Upper lobe of right lung (tissue), 1 donor: Measurements from ENCODE around the gene EED. TPM values are rescaled to one million over a fixed set of nuclear protein-coding genes. Genes with fewer than 3 reads are reported as not detected.
"Not testable (repeated sequence)": the region's sequence is repeated elsewhere in the genome, so short reads cannot be mapped to it uniquely, and the experiment has no call there.

Experiments
- ATAC-seq: fragments of 200-7000 bp; cut with Tn5 transposase; one replicate; pipeline ENCODE4 v1.9.1; 2020; ENCODE audit warnings: mild to moderate bottlenecking, moderate library complexity
- DNase-seq: peaks from one replicate; pipeline ENCODE4 v3.0.0-alpha.2; 2020
- H3K27ac ChIP-seq: fragments of 200-600 bp; one replicate; pipeline ENCODE4 v1.8.0; 2022
- H3K27me3 ChIP-seq: fragments of 200-600 bp; one replicate; pipeline ENCODE4 v1.8.0; 2022; ENCODE audit warnings: mild to moderate bottlenecking
- H3K36me3 ChIP-seq: fragments of 200-600 bp; one replicate; pipeline ENCODE4 v1.8.0; 2022
- H3K4me1 ChIP-seq: fragments of 200-600 bp; one replicate; pipeline ENCODE4 v1.8.0; 2022
- H3K4me3 ChIP-seq: fragments of 200-600 bp; one replicate; pipeline ENCODE4 v1.8.0; 2022; ENCODE audit warnings: mild to moderate bottlenecking
- H3K9me3 ChIP-seq: fragments of 200-600 bp; one replicate; pipeline ENCODE4 v1.8.0; 2022
- CTCF ChIP-seq: fragments of 200-600 bp; IDR thresholded peaks from one replicate; pipeline ENCODE4 v1.8.0; 2022; ENCODE audit warnings: antibody characterized with exemption
- intact Hi-C: fragments of 100-400 bp; cut with DNase I; formaldehyde crosslinking; loops from one replicate; pipeline ENCODE4 v1.11.0; 2022
- total RNA-seq: library from RNA; stranded (reverse); fragmentation: NEBNext Ultra II Directional; extraction: Animal tissue kit (Norgen Biotek cat#: 25700); gene quantifications from one replicate; pipeline ENCODE4 v1.2.1, GENCODE V29; 2021
- donor health status: DM: no; HTN: yes; CAD: no; lungs with severe emphysema.

The EED gene
- total RNA-seq, 1 donor from 2014 or later: 21.3 TPM

- DNase-seq: no peak
- no peak for ATAC-seq
- Histone ChIP-seq H3K27ac (no peak overlapping the region), H3K4me1 (peaks cover 10% of the 10 kb centered on the region), H3K4me3 (peak overlapping the region; percentile 69), H3K36me3 (no peaks in the 10 kb centered on the region), H3K27me3 (no peaks in the 10 kb centered on the region), H3K9me3 (no peaks in the 10 kb centered on the region)
- intact Hi-C loops: no loop called here
- no peak for TF ChIP-seq CTCF
Measured at GRCh38 chr11:86301742-86302091, 57.2 kb downstream of the EED start.

- no peak for TF ChIP-seq CTCF
- DNase-seq: peak; percentile 100
- Histone ChIP-seq H3K4me3 (peak within 1 kb of the TSS; percentile 69), H3K27ac (peak within 1 kb of the TSS; percentile 83), H3K9me3 (no peaks in the 10 kb centered on the region), H3K36me3 (no peaks in the 10 kb centered on the region), H3K4me1 (peaks cover 10% of the 10 kb centered on the region), H3K27me3 (no peaks in the 10 kb centered on the region)
- intact Hi-C loops: no loop called here
- ATAC-seq: peak; percentile 100
Measured at GRCh38 chr11:86302092-86302793, 57.7 kb downstream of the EED start, which contains the start of gene HIKESHI. HIKESHI (plus strand) TSS chr11:86302240; CDS start chr11:86302449, 209 bp downstream.

- Histone ChIP-seq H3K4me3 (peak overlapping the region; percentile 69), H3K4me1 (peaks cover 10% of the 10 kb centered on the region), H3K9me3 (no peaks in the 10 kb centered on the region), H3K36me3 (no peaks in the 10 kb centered on the region), H3K27ac (no peak overlapping the region), H3K27me3 (no peaks in the 10 kb centered on the region)
- intact Hi-C loops: no loop called here
- no peak for ATAC-seq
- no peak for DNase-seq
- TF ChIP-seq CTCF: no peak
Measured at GRCh38 chr11:86303257-86303656, 58.7 kb downstream of the EED start.

- H3K27ac ChIP-seq, H3K4me3 ChIP-seq, H3K9me3 ChIP-seq, H3K36me3 ChIP-seq, H3K4me1 ChIP-seq, intact Hi-C loops, H3K27me3 ChIP-seq, ATAC-seq, DNase-seq: not testable (repeated sequence)
Measured at GRCh38 chr11:86308710-86309109, 64.2 kb downstream of the EED start.

GRCh38 chr11:86313793-86314192, 69.2 kb downstream of the EED start:
- ATAC-seq: no peak
- no peak overlapping the region for H3K27ac ChIP-seq
- intact Hi-C loops: no loop called here

More at GRCh38 chr11:86313793-86314192, 69.2 kb downstream of the EED start:
- Histone ChIP-seq H3K27me3 (no peaks in the 10 kb centered on the region), H3K4me3 (no peak overlapping the region), H3K4me1 (no peaks in the 10 kb centered on the region), H3K9me3 (no peaks in the 10 kb centered on the region), H3K36me3 (peaks cover 9% of the 10 kb centered on the region)
- TF ChIP-seq CTCF: no peak
- DNase-seq: no peak
